ENCODE measurements around the gene LAMB1. TPM values are rescaled to one million over a fixed set of nuclear protein-coding genes. Genes with fewer than 3 reads are reported as not detected.

The LAMB1 gene
- total and polyA plus RNA-seq, 2 of the 13 experiments (the other 11 are each of a cell fraction or from before 2014, with no cell fraction given), result 109 to 124 TPM

- 0 out of 2 replicates have a peak, but pooled peaks have one; percentile 40 for TF ChIP-seq ZSCAN12 (CRISPR knock-in tag; IDR thresholded peaks at IDR 0.05)
- peak; percentile 30 for TF ChIP-seq YY1 (IDR thresholded peaks at IDR 0.05; ENCODE audit: insufficient read depth, insufficient replicate concordance, low read depth, low read length)
- TF ChIP-seq ZNF616 (CRISPR knock-in tag; IDR thresholded peaks at IDR 0.05; ENCODE audit: low read depth), result no peak
- TF ChIP-seq ZFY (CRISPR knock-in tag; IDR thresholded peaks at IDR 0.05), result peak; percentile 47
- 0 out of 2 replicates have a peak, but pooled peaks have one; percentile 23 for TF ChIP-seq PCBP1 (IDR thresholded peaks at IDR 0.05; ENCODE audit: borderline replicate concordance, low read depth, low read length)
- TF ChIP-seq KLF16 (CRISPR knock-in tag; IDR thresholded peaks at IDR 0.05), result peak in 1 of 2 experiments; percentile 25; a peak in 1 of 4 replicates
- TF ChIP-seq ZNF34 (CRISPR knock-in tag; IDR thresholded peaks at IDR 0.05; ENCODE audit: borderline replicate concordance), result peak; percentile 28; the same call in 1 of the 2 replicates
- TF ChIP-seq SRSF9 (IDR thresholded peaks at IDR 0.05; ENCODE audit: borderline replicate concordance, insufficient read depth, low read depth, low read length, poor library complexity, severe bottlenecking), result no peak
- no peak for TF ChIP-seq ZBTB1 (CRISPR knock-in tag; IDR thresholded peaks at IDR 0.05; ENCODE audit: borderline replicate concordance)
- TF ChIP-seq ZNF101 (CRISPR knock-in tag; IDR thresholded peaks at IDR 0.05; ENCODE audit: borderline replicate concordance, low read depth), result peak; percentile 19; the same call in 1 of the 2 replicates
- 0 out of 2 replicates have a peak, but pooled peaks have one; percentile 19 for TF ChIP-seq FOXC1 (CRISPR knock-in tag; IDR thresholded peaks at IDR 0.05; ENCODE audit: borderline replicate concordance)
- TF ChIP-seq ZSCAN9 (CRISPR knock-in tag; IDR thresholded peaks at IDR 0.05; ENCODE audit: borderline replicate concordance), result 0 out of 2 replicates have a peak, but pooled peaks have one; percentile 18
- TF ChIP-seq ZBTB3 (CRISPR knock-in tag; IDR thresholded peaks at IDR 0.05; ENCODE audit: borderline replicate concordance, low read depth), result 0 out of 2 replicates have a peak, but pooled peaks have one; percentile 65
- TF ChIP-seq PRDM10 (CRISPR knock-in tag; IDR thresholded peaks at IDR 0.05; ENCODE audit: low read depth), result 0 out of 2 replicates have a peak, but pooled peaks have one; percentile 6
- TF ChIP-seq POLR2A (IDR thresholded peaks at IDR 0.05; ENCODE audit: insufficient read depth in 1 of 2, low read depth in 2 of 2, low read length in 2 of 2), result peak; percentile 62 to 72
- TF ChIP-seq SALL2 (CRISPR knock-in tag; IDR thresholded peaks at IDR 0.05), result 0 out of 2 replicates have a peak, but pooled peaks have one; percentile 28
- no peak for TF ChIP-seq SRSF4 (IDR thresholded peaks at IDR 0.05; ENCODE audit: low read depth, low read length, poor library complexity, severe bottlenecking)
- TF ChIP-seq STAG1 (CRISPR knock-in tag; IDR thresholded peaks at IDR 0.05), result peak; percentile 3; the same call in 1 of the 2 replicates
- peak; percentile 46; the same call in 1 of the 2 replicates for TF ChIP-seq ATF7-NPFF (CRISPR knock-in tag; IDR thresholded peaks at IDR 0.05; ENCODE audit: low read depth)
- TF ChIP-seq MAZ (IDR thresholded peaks at IDR 0.05; ENCODE audit: borderline replicate concordance, low read depth, low read length), result no peak
- TF ChIP-seq MAZ (CRISPR knock-in tag; IDR thresholded peaks at IDR 0.05; ENCODE audit: low read depth), result 0 out of 2 replicates have a peak, but pooled peaks have one; percentile 14
- TF ChIP-seq ZSCAN5A (CRISPR knock-in tag; IDR thresholded peaks at IDR 0.05; ENCODE audit: borderline replicate concordance), result 0 out of 2 replicates have a peak, but pooled peaks have one; percentile 48
- TF ChIP-seq PAF1 (CRISPR knock-in tag; IDR thresholded peaks at IDR 0.05), result no peak
These were observed at the start of gene LAMB1 (continued) for GRCh38 chr7:108002726-108003598.

All from HepG2 (cell line).